ENCODE data around the gene IDE.

GRCh38 chr10:92436611-92437010 lies 137.3 kb downstream of the IDE start:
- TF ChIP-seq EP300 (IDR thresholded peaks at IDR 0.05; ENCODE audit: low read depth): no peak
- no peak for TF ChIP-seq POLR2A (IDR thresholded peaks at IDR 0.05)

Data from transverse colon (tissue), 1 donor.